WTC11 (cell line): ENCODE measurements around the gene OXT. TPM values are rescaled to one million over a fixed set of nuclear protein-coding genes. Genes with fewer than 3 reads are reported as not detected.
A peak's percentile ranks its signal among the peaks of the same experiment; 100 is the strongest.

Experiments
- ATAC-seq: fragments of 200-7000 bp; cut with Tn5 transposase; 2 replicates; pipeline ENCODE4 v1.10.0; 2021; ENCODE audit warnings: mild to moderate bottlenecking, moderate library complexity
- CTCF ChIA-PET: fragments of 300-600 bp; sonication (Branson Sonifier 250); formaldehyde crosslinking; loops from one replicate; lab custom pipeline; 2021; ENCODE audit warnings: antibody characterized with exemption; lab: Charles Lee
- POLR2A ChIA-PET: fragments of 350-600 bp; sonication (Branson Sonifier 250); formaldehyde crosslinking; loops from one replicate; lab custom pipeline; 2021; ENCODE audit warnings: antibody characterized with exemption; lab: Charles Lee
- DNase-seq: peaks from one replicate; pipeline ENCODE4 v3.0.0; 2021; ENCODE audit warnings: low spot score
- H3K27ac Mint-ChIP-seq: 2 replicates; pipeline ENCODE4 v1.8.0; 2021; ENCODE audit warnings: mixed read lengths
- H3K27me3 Mint-ChIP-seq: 2 replicates; pipeline ENCODE4 v1.8.0; 2021; ENCODE audit warnings: low read depth, mild to moderate bottlenecking, moderate library complexity, mixed read lengths
- H3K36me3 Mint-ChIP-seq: 2 replicates; pipeline ENCODE4 v1.8.0; 2021; ENCODE audit warnings: mixed read lengths
- H3K4me1 Mint-ChIP-seq: 2 replicates; pipeline ENCODE4 v1.8.0; 2022; ENCODE audit warnings: mixed read lengths
- H3K4me3 Mint-ChIP-seq: 2 replicates; pipeline ENCODE4 v1.8.0; 2021; ENCODE audit warnings: mild to moderate bottlenecking, moderate library complexity, mixed read lengths
- H3K9me3 Mint-ChIP-seq: 2 replicates; pipeline ENCODE4 v1.8.0; 2021; ENCODE audit warnings: mixed read lengths
- ATF3 ChIP-seq: sonication (generic); formaldehyde crosslinking; conservative IDR thresholded peaks from 2 replicates; pipeline ENCODE4 v1.8.1; 2022; ENCODE audit warnings: mild to moderate bottlenecking, missing genetic modification reagents
- CREB1 ChIP-seq: sonication (generic); formaldehyde crosslinking; IDR thresholded peaks from 2 replicates; pipeline ENCODE4 v1.8.0; 2023; ENCODE audit warnings: mild to moderate bottlenecking, missing genetic modification reagents
- FOXK1 ChIP-seq: sonication (generic); formaldehyde crosslinking; IDR thresholded peaks from 2 replicates; pipeline ENCODE4 v1.8.0; 2022; ENCODE audit warnings: mild to moderate bottlenecking, moderate library complexity, missing genetic modification reagents
- FOXP1 ChIP-seq: sonication (generic); formaldehyde crosslinking; IDR thresholded peaks from 2 replicates; pipeline ENCODE4 v1.8.0; 2022; ENCODE audit warnings: missing genetic modification reagents, mild to moderate bottlenecking, moderate library complexity, borderline replicate concordance
- JUN ChIP-seq: sonication (generic); formaldehyde crosslinking; IDR thresholded peaks from 2 replicates; pipeline ENCODE4 v1.8.0; 2023; ENCODE audit warnings: mild to moderate bottlenecking, missing genetic modification reagents
- KAT7 ChIP-seq: sonication (generic); formaldehyde crosslinking; IDR thresholded peaks from 2 replicates; pipeline ENCODE4 v1.8.1; 2023; ENCODE audit warnings: missing genetic modification reagents, mild to moderate bottlenecking, borderline replicate concordance
- USF2 ChIP-seq: sonication (generic); formaldehyde crosslinking; IDR thresholded peaks from 2 replicates; pipeline ENCODE4 v1.8.1; 2023; ENCODE audit warnings: mild to moderate bottlenecking, missing genetic modification reagents, moderate library complexity
- ZNF396 ChIP-seq: fragments of 250-450 bp; sonication (Bioruptor Pico); IDR thresholded peaks from 2 replicates; pipeline ENCODE4 v1.8.0; 2021; ENCODE audit warnings: mild to moderate bottlenecking, moderate library complexity, borderline replicate concordance
- ZNF671 ChIP-seq: fragments of 250-450 bp; sonication (Bioruptor Pico); IDR thresholded peaks from 2 replicates; pipeline ENCODE4 v1.8.0; 2021; ENCODE audit warnings: mild to moderate bottlenecking
- total RNA-seq: library from RNA; stranded (reverse); gene quantifications from 3 replicates; pipeline ENCODE4 v1.2.3, GENCODE V29; 2021
- TF ChIP-seq, protein P1 (sequence below): fragments of 250-450 bp; sonication (Bioruptor Pico); IDR thresholded peaks from 2 replicates; pipeline ENCODE4 v1.9.0; 2021; ENCODE audit warnings: mild to moderate bottlenecking, borderline replicate concordance
- TF ChIP-seq, protein P2 (sequence below): fragments of 250-450 bp; sonication (Bioruptor Pico); IDR thresholded peaks from 2 replicates; pipeline ENCODE4 v1.8.0; 2021; ENCODE audit warnings: mild to moderate bottlenecking
- TF ChIP-seq, protein P3 (sequence below): sonication (generic); formaldehyde crosslinking; IDR thresholded peaks from 2 replicates; pipeline ENCODE4 v1.8.0; 2022; ENCODE audit warnings: mild to moderate bottlenecking, missing genetic modification reagents

Gene OXT
- total RNA-seq, 1 experiment from 2014 or later = not detected

- TF ChIP-seq, protein P1, sequence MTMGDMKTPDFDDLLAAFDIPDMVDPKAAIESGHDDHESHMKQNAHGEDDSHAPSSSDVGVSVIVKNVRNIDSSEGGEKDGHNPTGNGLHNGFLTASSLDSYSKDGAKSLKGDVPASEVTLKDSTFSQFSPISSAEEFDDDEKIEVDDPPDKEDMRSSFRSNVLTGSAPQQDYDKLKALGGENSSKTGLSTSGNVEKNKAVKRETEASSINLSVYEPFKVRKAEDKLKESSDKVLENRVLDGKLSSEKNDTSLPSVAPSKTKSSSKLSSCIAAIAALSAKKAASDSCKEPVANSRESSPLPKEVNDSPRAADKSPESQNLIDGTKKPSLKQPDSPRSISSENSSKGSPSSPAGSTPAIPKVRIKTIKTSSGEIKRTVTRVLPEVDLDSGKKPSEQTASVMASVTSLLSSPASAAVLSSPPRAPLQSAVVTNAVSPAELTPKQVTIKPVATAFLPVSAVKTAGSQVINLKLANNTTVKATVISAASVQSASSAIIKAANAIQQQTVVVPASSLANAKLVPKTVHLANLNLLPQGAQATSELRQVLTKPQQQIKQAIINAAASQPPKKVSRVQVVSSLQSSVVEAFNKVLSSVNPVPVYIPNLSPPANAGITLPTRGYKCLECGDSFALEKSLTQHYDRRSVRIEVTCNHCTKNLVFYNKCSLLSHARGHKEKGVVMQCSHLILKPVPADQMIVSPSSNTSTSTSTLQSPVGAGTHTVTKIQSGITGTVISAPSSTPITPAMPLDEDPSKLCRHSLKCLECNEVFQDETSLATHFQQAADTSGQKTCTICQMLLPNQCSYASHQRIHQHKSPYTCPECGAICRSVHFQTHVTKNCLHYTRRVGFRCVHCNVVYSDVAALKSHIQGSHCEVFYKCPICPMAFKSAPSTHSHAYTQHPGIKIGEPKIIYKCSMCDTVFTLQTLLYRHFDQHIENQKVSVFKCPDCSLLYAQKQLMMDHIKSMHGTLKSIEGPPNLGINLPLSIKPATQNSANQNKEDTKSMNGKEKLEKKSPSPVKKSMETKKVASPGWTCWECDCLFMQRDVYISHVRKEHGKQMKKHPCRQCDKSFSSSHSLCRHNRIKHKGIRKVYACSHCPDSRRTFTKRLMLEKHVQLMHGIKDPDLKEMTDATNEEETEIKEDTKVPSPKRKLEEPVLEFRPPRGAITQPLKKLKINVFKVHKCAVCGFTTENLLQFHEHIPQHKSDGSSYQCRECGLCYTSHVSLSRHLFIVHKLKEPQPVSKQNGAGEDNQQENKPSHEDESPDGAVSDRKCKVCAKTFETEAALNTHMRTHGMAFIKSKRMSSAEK (CRISPR knock-in tag) = no peak
- no peak for TF ChIP-seq USF2 (CRISPR knock-in tag)
- no peak for TF ChIP-seq ZNF396 (CRISPR knock-in tag)
- TF ChIP-seq FOXK1 (CRISPR knock-in tag) = no peak
- TF ChIP-seq ATF3 (CRISPR knock-in tag) = no peak
- TF ChIP-seq, protein P2, sequence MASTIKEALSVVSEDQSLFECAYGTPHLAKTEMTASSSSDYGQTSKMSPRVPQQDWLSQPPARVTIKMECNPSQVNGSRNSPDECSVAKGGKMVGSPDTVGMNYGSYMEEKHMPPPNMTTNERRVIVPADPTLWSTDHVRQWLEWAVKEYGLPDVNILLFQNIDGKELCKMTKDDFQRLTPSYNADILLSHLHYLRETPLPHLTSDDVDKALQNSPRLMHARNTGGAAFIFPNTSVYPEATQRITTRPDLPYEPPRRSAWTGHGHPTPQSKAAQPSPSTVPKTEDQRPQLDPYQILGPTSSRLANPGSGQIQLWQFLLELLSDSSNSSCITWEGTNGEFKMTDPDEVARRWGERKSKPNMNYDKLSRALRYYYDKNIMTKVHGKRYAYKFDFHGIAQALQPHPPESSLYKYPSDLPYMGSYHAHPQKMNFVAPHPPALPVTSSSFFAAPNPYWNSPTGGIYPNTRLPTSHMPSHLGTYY (CRISPR knock-in tag) = no peak
- TF ChIP-seq ZNF671 = no peak
- no peak for TF ChIP-seq JUN (CRISPR knock-in tag)
Measured at GRCh38 chr20:3081641-3082040, 10.2 kb downstream of the OXT start (continued).

DNA sequence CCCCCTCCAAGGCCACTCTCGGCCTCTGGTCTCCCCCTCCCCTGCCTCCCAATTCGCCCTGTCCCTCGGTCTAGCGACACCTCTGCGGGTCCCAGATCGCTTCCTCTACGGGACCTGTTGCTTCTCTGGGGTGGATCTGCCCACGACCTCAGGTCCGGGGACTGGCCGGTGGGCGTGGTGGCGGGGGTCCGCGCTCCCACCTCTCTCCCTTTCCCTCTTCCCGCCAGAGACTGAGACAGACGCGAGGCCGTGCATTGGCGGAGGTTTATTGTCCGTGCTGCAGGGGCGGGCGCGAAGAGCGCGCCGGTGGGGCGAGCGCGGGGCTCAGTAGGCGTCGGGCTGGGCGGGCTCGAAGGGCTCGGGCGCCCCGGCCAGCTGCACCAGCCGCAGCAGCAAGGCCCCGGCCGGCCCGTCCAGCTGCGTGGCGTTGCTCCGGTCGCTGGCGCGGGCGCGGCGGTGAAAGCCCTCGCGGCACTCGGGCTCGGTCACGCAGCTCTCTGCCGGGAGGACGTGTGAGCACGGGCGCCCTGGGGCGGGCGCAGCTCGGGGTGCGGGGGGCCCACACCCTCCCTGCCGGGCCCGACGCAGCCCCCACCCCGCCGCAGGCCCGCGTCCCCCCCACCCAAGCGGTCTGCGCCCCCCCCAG, 11.0 kb downstream of the OXT start:
- Mint-ChIP-seq H3K4me1 (peaks cover 7% of the 10 kb centered on the region; the same call in 1 of the 2 replicates), H3K27ac (no peak overlapping the region), H3K36me3 (no peaks in the 10 kb centered on the region), H3K4me3 (peak overlapping the region; percentile 64), H3K27me3 (peaks cover 59% of the 10 kb centered on the region), H3K9me3 (no peaks in the 10 kb centered on the region)
- peak; percentile 24 for DNase-seq
- CTCF ChIA-PET = interaction anchor here (1.0 to 1.5 kb wide), 2 partner anchors 13 to 234 kb away, joined by 5 read pairs; no protein-coding TSS in a partner anchor
- peak; percentile 29 for ATAC-seq
- TF ChIP-seq FOXP1 (CRISPR knock-in tag) (peak; percentile 18; the same call in 1 of the 2 replicates), JUN (CRISPR knock-in tag) (0 out of 2 replicates have a peak, but pooled peaks have one; percentile 34), FOXK1 (CRISPR knock-in tag) (no peak)
- POLR2A ChIA-PET = interaction anchor here (1.1 kb wide), 1 partner anchor 9 kb away, joined by 4 read pairs; no protein-coding TSS in a partner anchor

- Mint-ChIP-seq H3K36me3 (no peaks in the 10 kb centered on the region), H3K27ac (no peak overlapping the region), H3K4me1 (peaks cover 7% of the 10 kb centered on the region; the same call in 1 of the 2 replicates), H3K4me3 (peak overlapping the region; percentile 60), H3K27me3 (peaks cover 55% of the 10 kb centered on the region), H3K9me3 (no peaks in the 10 kb centered on the region)
- DNase-seq = peak; percentile 48
- peak; percentile 77 for ATAC-seq
- ChIA-PET POLR2A (interaction anchor here (1.1 kb wide), 1 partner anchor 10 kb away, joined by 4 read pairs; no protein-coding TSS in a partner anchor), CTCF (interaction anchor here (1.0 to 1.5 kb wide), 2 partner anchors 14 to 234 kb away, joined by 5 read pairs; no protein-coding TSS in a partner anchor)
- TF ChIP-seq, protein P3, sequence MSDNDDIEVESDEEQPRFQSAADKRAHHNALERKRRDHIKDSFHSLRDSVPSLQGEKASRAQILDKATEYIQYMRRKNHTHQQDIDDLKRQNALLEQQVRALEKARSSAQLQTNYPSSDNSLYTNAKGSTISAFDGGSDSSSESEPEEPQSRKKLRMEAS (CRISPR knock-in tag) = 0 out of 2 replicates have a peak, but pooled peaks have one; percentile 45
- TF ChIP-seq KAT7 (no peak), CREB1 (0 out of 2 replicates have a peak, but pooled peaks have one; percentile 10)
Measured at GRCh38 chr20:3082955-3083952, 11.8 kb downstream of the OXT start.
